Measurements from ENCODE around the gene CXCL14.

The CXCL14 gene

GRCh38 chr5:135593141-135593540 is 14.3 kb upstream of the CXCL14 start:
- Histone ChIP-seq H3K27me3 (ENCODE audit: control insufficient read depth, low read length) (peaks cover 9% of the 10 kb centered on the region; the same call in 1 of the 2 replicates), H3K9me3 (ENCODE audit: control insufficient read depth, insufficient read depth, low read length) (no peaks in the 10 kb centered on the region), H3K4me1 (ENCODE audit: control insufficient read depth, low read length) (no peaks in the 10 kb centered on the region), H4K20me1 (ENCODE audit: control insufficient read depth, insufficient read depth, low read depth, low read length) (no peaks in the 10 kb centered on the region), H3K36me3 (ENCODE audit: control insufficient read depth, low read length) (no peaks in the 10 kb centered on the region), H3K4me3 (ENCODE audit: low read length) (no peak overlapping the region), H3K79me2 (ENCODE audit: control insufficient read depth, low read length) (no peaks in the 10 kb centered on the region), H3K9me2 (replicated peaks; ENCODE audit: control insufficient read depth, low read length) (no peaks in the 10 kb centered on the region), H3K4me2 (ENCODE audit: low read length) (no peak overlapping the region), H3K27ac (ENCODE audit: low read depth, low read length) (no peak overlapping the region), H3F3A (ENCODE audit: control insufficient read depth, insufficient read depth) (no peaks in the 10 kb centered on the region)
- TF ChIP-seq CTCF (IDR thresholded peaks at IDR 0.05; ENCODE audit: low read depth, low read length, poor library complexity, severe bottlenecking), result no peak
- TF ChIP-seq EZH2phosphoT487 (IDR thresholded peaks at IDR 0.05; ENCODE audit: borderline replicate concordance, low read length), result no peak

- Histone ChIP-seq H3K79me2 (ENCODE audit: control insufficient read depth, low read length) (no peaks in the 10 kb centered on the region), H3K4me1 (ENCODE audit: control insufficient read depth, low read length) (no peaks in the 10 kb centered on the region), H3K9me3 (ENCODE audit: control insufficient read depth, insufficient read depth, low read length) (no peaks in the 10 kb centered on the region), H3K27ac (ENCODE audit: low read depth, low read length) (no peak overlapping the region), H3K4me2 (ENCODE audit: low read length) (no peak overlapping the region), H3K27me3 (ENCODE audit: control insufficient read depth, low read length) (peaks cover 13% of the 10 kb centered on the region), H3K9me2 (replicated peaks; ENCODE audit: control insufficient read depth, low read length) (no peaks in the 10 kb centered on the region), H3K4me3 (ENCODE audit: low read length) (no peak overlapping the region), H4K20me1 (ENCODE audit: control insufficient read depth, insufficient read depth, low read depth, low read length) (no peaks in the 10 kb centered on the region), H3K36me3 (ENCODE audit: control insufficient read depth, low read length) (no peaks in the 10 kb centered on the region), H3F3A (ENCODE audit: control insufficient read depth, insufficient read depth) (no peaks in the 10 kb centered on the region)
- TF ChIP-seq CTCF (IDR thresholded peaks at IDR 0.05; ENCODE audit: low read depth, low read length, poor library complexity, severe bottlenecking) (no peak), EZH2phosphoT487 (IDR thresholded peaks at IDR 0.05; ENCODE audit: borderline replicate concordance, low read length) (no peak)
Observed at GRCh38 chr5:135592312-135593045, 13.7 kb upstream of the CXCL14 start.

GRCh38 chr5:135591277-135591676 is 12.5 kb upstream of the CXCL14 start:
- Histone ChIP-seq H3K9me2 (replicated peaks; ENCODE audit: control insufficient read depth, low read length) (no peaks in the 10 kb centered on the region), H3F3A (ENCODE audit: control insufficient read depth, insufficient read depth) (no peaks in the 10 kb centered on the region), H3K9me3 (ENCODE audit: control insufficient read depth, insufficient read depth, low read length) (no peaks in the 10 kb centered on the region), H3K27me3 (ENCODE audit: control insufficient read depth, low read length) (peaks cover 9% of the 10 kb centered on the region), H3K79me2 (ENCODE audit: control insufficient read depth, low read length) (no peaks in the 10 kb centered on the region), H3K27ac (ENCODE audit: low read depth, low read length) (no peak overlapping the region), H3K4me3 (ENCODE audit: low read length) (no peak overlapping the region), H3K36me3 (ENCODE audit: control insufficient read depth, low read length) (no peaks in the 10 kb centered on the region), H3K4me1 (ENCODE audit: control insufficient read depth, low read length) (no peaks in the 10 kb centered on the region), H3K4me2 (ENCODE audit: low read length) (no peak overlapping the region), H4K20me1 (ENCODE audit: control insufficient read depth, insufficient read depth, low read depth, low read length) (no peaks in the 10 kb centered on the region)
- no peak for TF ChIP-seq CTCF (IDR thresholded peaks at IDR 0.05; ENCODE audit: low read depth, low read length, poor library complexity, severe bottlenecking)
- no peak for TF ChIP-seq EZH2phosphoT487 (IDR thresholded peaks at IDR 0.05; ENCODE audit: borderline replicate concordance, low read length)
